ENCODE results near the gene RSPO1.

GRCh38 chr1:37658486-37658885 is 23.8 kb upstream of the RSPO1 start:
- no peak for TF ChIP-seq POLR2A (IDR thresholded peaks at IDR 0.05; ENCODE audit: low read length)
- TF ChIP-seq GATA1 (IDR thresholded peaks at IDR 0.05; ENCODE audit: low read depth, low read length): no peak

All from erythroblast (primary cell).